ENCODE data around the gene VASN.
A peak's percentile ranks its signal among the peaks of the same experiment; 100 is the strongest.
"Not testable (repeated sequence)": the region's sequence is repeated elsewhere in the genome, so short reads cannot be mapped to it uniquely, and the experiment has no call there.

Gene VASN

GRCh38 chr16:4371357-4372000, at the start of gene VASN:
TSS of gene VASN (plus strand) at chr16:4371848. CDS start at chr16:4380878, 9,030 bp downstream.
- DNase-seq (ENCODE audit: low read depth) = peak; percentile 76

- DNase-seq (ENCODE audit: low read depth) = no peak
Measured at GRCh38 chr16:4322121-4323052, 49.3 kb upstream of the VASN start.

- DNase-seq (ENCODE audit: low read depth) = no peak
Measured at GRCh38 chr16:4323071-4323844, 48.4 kb upstream of the VASN start.

- DNase-seq (ENCODE audit: low read depth) = peak; percentile 55
Measured at GRCh38 chr16:4323845-4324488, 47.7 kb upstream of the VASN start.

GRCh38 chr16:4324492-4325252, 47.0 kb upstream of the VASN start:
- DNase-seq (ENCODE audit: low read depth) = no peak

GRCh38 chr16:4325253-4325758, 46.3 kb upstream of the VASN start:
- DNase-seq (ENCODE audit: low read depth) = no peak

- DNase-seq (ENCODE audit: low read depth) = no peak
Measured at GRCh38 chr16:4327386-4328045, 44.1 kb upstream of the VASN start.

- DNase-seq (ENCODE audit: low read depth) = peak; percentile 82
Measured at GRCh38 chr16:4328046-4328781, 43.4 kb upstream of the VASN start.

GRCh38 chr16:4328782-4329775, 42.6 kb upstream of the VASN start:
- DNase-seq (ENCODE audit: low read depth) = no peak

GRCh38 chr16:4330277-4330874, 41.3 kb upstream of the VASN start:
- DNase-seq (ENCODE audit: low read depth) = peak; percentile 65

- no peak for DNase-seq (ENCODE audit: low read depth)
Measured at GRCh38 chr16:4332083-4332482, 39.6 kb upstream of the VASN start.

- DNase-seq (ENCODE audit: low read depth) = no peak
Measured at GRCh38 chr16:4332623-4333307, 38.9 kb upstream of the VASN start.

GRCh38 chr16:4333308-4333638, 38.4 kb upstream of the VASN start:
- no peak for DNase-seq (ENCODE audit: low read depth)

GRCh38 chr16:4333714-4334113, 37.9 kb upstream of the VASN start:
- not testable (repeated sequence) for DNase-seq (ENCODE audit: low read depth)

GRCh38 chr16:4334724-4335495, 36.7 kb upstream of the VASN start:
- DNase-seq (ENCODE audit: low read depth) = no peak

GRCh38 chr16:4336701-4337539, 34.7 kb upstream of the VASN start:
- no peak for DNase-seq (ENCODE audit: low read depth)
